Keratinocyte (primary cell): ENCODE measurements around the gene STX17. TPM values are rescaled to one million over a fixed set of nuclear protein-coding genes. Genes with fewer than 3 reads are reported as not detected.

Experiments
- DNase-seq: peaks from one replicate; pipeline ENCODE4 v3.0.0-alpha.2; 2011; ENCODE audit warnings: low read depth, missing footprints, low spot score
- FAIRE-seq: peaks from 2 replicates; lab custom pipeline; 2011; peaks lifted over from hg19 to GRCh38; lab: Jason Lieb, UNC
- H2AFZ ChIP-seq: 2 replicates; pipeline ENCODE4 v1.6.0; 2012; ENCODE audit warnings: low read length, control low read depth, inconsistent platforms; ENCODE audit not compliant: control insufficient read depth
- H3K27ac ChIP-seq: 2 replicates; pipeline ENCODE4 v1.5.1; 2011; ENCODE audit warnings: low read length; ENCODE audit not compliant: control insufficient read depth, insufficient read depth
- H3K27me3 ChIP-seq: 3 replicates; pipeline ENCODE4 v1.6.0; 2011; ENCODE audit warnings: low read length; ENCODE audit not compliant: control insufficient read depth, insufficient read depth; ENCODE audit errors: extremely low read depth
- H3K36me3 ChIP-seq, 2 experiments: 2 replicates in 1 of 2; 3 replicates in 1 of 2; pipeline ENCODE4 v1.5.1; 2011; ENCODE audit warnings: low read length in 2 of 2, mild to moderate bottlenecking in 1 of 2; ENCODE audit not compliant: control insufficient read depth in 2 of 2, insufficient read depth in 2 of 2; ENCODE audit errors: extremely low read depth in 1 of 2
- H3K4me1 ChIP-seq: 3 replicates; pipeline ENCODE4 v1.5.1; 2011; ENCODE audit warnings: low read length; ENCODE audit not compliant: control insufficient read depth, insufficient read depth; ENCODE audit errors: extremely low read depth
- H3K4me2 ChIP-seq: 3 replicates; pipeline ENCODE4 v1.6.0; 2011; ENCODE audit warnings: low read depth, low read length; ENCODE audit not compliant: control insufficient read depth, insufficient read depth; ENCODE audit errors: extremely low read depth
- H3K4me3 ChIP-seq, 3 experiments: fragments of 200-600 bp in 1 of 3; sonication (generic) in 1 of 3; 2 replicates in 2 of 3; 3 replicates in 1 of 3; pipeline ENCODE4 v1.5.1; 2011 to 2016; ENCODE audit warnings: low read length in 3 of 3, mild to moderate bottlenecking in 3 of 3, control low read depth in 2 of 3, inconsistent platforms in 1 of 3, low read depth in 1 of 3, mixed read lengths in 1 of 3, mixed run types in 1 of 3, moderate library complexity in 1 of 3; ENCODE audit not compliant: control insufficient read depth in 2 of 3, insufficient read depth in 2 of 3; ENCODE audit errors: extremely low read depth in 1 of 3
- H3K79me2 ChIP-seq: 2 replicates; pipeline ENCODE4 v1.6.0; 2012; ENCODE audit warnings: low read length; ENCODE audit not compliant: control insufficient read depth, insufficient read depth
- H3K9ac ChIP-seq: 3 replicates; pipeline ENCODE4 v1.6.0; 2011; ENCODE audit warnings: low read length; ENCODE audit not compliant: control insufficient read depth, insufficient read depth; ENCODE audit errors: extremely low read depth
- H3K9me1 ChIP-seq: 3 replicates; pipeline ENCODE4 v1.6.0; 2011; ENCODE audit warnings: low read length; ENCODE audit not compliant: control insufficient read depth, insufficient read depth; ENCODE audit errors: extremely low read depth
- H3K9me3 ChIP-seq: 2 replicates; pipeline ENCODE4 v1.5.1; 2012; ENCODE audit warnings: low read depth, low read length; ENCODE audit not compliant: control insufficient read depth
- H4K20me1 ChIP-seq: 3 replicates; pipeline ENCODE4 v1.6.0; 2011; ENCODE audit warnings: low read length; ENCODE audit not compliant: control insufficient read depth, insufficient read depth; ENCODE audit errors: extremely low read depth
- CTCF ChIP-seq, 3 experiments: IDR thresholded peaks in 1 of 3; conservative IDR thresholded peaks in 1 of 3; optimal IDR thresholded peaks in 1 of 3; 2 replicates in 2 of 3; 3 replicates in 1 of 3; pipeline versions ENCODE3 to v1.5.1; 2011; ENCODE audit warnings: low read length in 3 of 3, mild to moderate bottlenecking in 3 of 3, moderate library complexity in 2 of 3, control low read depth in 1 of 3, inconsistent platforms in 1 of 3; ENCODE audit not compliant: insufficient read depth in 2 of 3; ENCODE audit errors: extremely low read depth in 1 of 3
- EZH2 ChIP-seq: IDR thresholded peaks from one replicate; pipeline ENCODE4 v1.6.1; 2012; ENCODE audit warnings: inconsistent platforms, mild to moderate bottlenecking, low read length, moderate library complexity
- dilution Hi-C: fragments of 300-500 bp; cut with MboI; formaldehyde crosslinking; loops from one replicate; pipeline ENCODE4 v1.7.0; 2020; ENCODE audit warnings: low sequenced_read_pairs; ENCODE audit not compliant: extremely low pct_ligation_motif_present
- polyA plus RNA-seq, 5 experiments: library from polyadenylated mRNA; depleted of rRNA in 3 of 5; stranded (reverse) in 3 of 5; stranded (forward) in 1 of 5; unstranded in 1 of 5; fragments of >200 nt; gene quantifications; 1 replicate in 1 of 5; 2 replicates in 3 of 5; 3 replicates in 1 of 5; pipeline versions ENCODE4 v1.2.1 to v1.2.3, GENCODE V29; 2011 to 2012; ENCODE audit warnings: missing spikeins in 2 of 5, low read depth in 1 of 5, low replicate concordance in 1 of 5

Gene STX17
- polyA plus RNA-seq, 1 donor (not counting 4 experiments of a cell fraction or from before 2014, with no cell fraction given), result 12.6 TPM

GRCh38 chr9:99948896-99949295, 42.4 kb downstream of the STX17 start:
- Histone ChIP-seq H3K9ac (no peak overlapping the region), H3K79me2 (no peaks in the 10 kb centered on the region), H4K20me1 (no peaks in the 10 kb centered on the region), H3K9me3 (no peaks in the 10 kb centered on the region), H3K9me1 (no peaks in the 10 kb centered on the region), H3K4me3 (no peak overlapping the region), H3K36me3 (peaks cover 0 to 1% of the 10 kb centered on the region in 2 experiments), H3K4me1 (no peaks in the 10 kb centered on the region), H3K27ac (no peak overlapping the region), H3K4me2 (no peak overlapping the region), H2AFZ (no peak overlapping the region), H3K27me3 (no peaks in the 10 kb centered on the region)
- no peak for TF ChIP-seq CTCF (optimal IDR thresholded peaks at IDR 0.05 in 1 of 3, IDR thresholded peaks at IDR 0.05 in 1 of 3, conservative IDR thresholded peaks at IDR 0.05 in 1 of 3; ENCODE audit: extremely low read depth in 1 of 3, insufficient read depth in 2 of 3, low read length in 3 of 3)
- no peak for TF ChIP-seq EZH2
- FAIRE-seq (no peak), DNase-seq (no peak)
- dilution Hi-C loops, result no loop called here

- Histone ChIP-seq H3K79me2 (no peaks in the 10 kb centered on the region), H3K27me3 (no peaks in the 10 kb centered on the region), H2AFZ (no peak overlapping the region), H3K9me1 (no peaks in the 10 kb centered on the region), H3K4me2 (no peak overlapping the region), H3K27ac (no peak overlapping the region), H3K9me3 (no peaks in the 10 kb centered on the region), H4K20me1 (no peaks in the 10 kb centered on the region), H3K4me3 (no peak overlapping the region), H3K4me1 (no peaks in the 10 kb centered on the region), H3K36me3 (peaks cover 0 to 1% of the 10 kb centered on the region in 2 experiments), H3K9ac (no peak overlapping the region)
- DNase-seq, result no peak
- no peak for FAIRE-seq
- dilution Hi-C loops, result no loop called here
- TF ChIP-seq CTCF (optimal IDR thresholded peaks at IDR 0.05 in 1 of 3, IDR thresholded peaks at IDR 0.05 in 1 of 3, conservative IDR thresholded peaks at IDR 0.05 in 1 of 3; ENCODE audit: extremely low read depth in 1 of 3, insufficient read depth in 2 of 3, low read length in 3 of 3) (no peak), EZH2 (no peak)
Measured at GRCh38 chr9:99953861-99954507, 47.5 kb downstream of the STX17 start.
